ENCODE results near the gene CGAS.

DNA sequence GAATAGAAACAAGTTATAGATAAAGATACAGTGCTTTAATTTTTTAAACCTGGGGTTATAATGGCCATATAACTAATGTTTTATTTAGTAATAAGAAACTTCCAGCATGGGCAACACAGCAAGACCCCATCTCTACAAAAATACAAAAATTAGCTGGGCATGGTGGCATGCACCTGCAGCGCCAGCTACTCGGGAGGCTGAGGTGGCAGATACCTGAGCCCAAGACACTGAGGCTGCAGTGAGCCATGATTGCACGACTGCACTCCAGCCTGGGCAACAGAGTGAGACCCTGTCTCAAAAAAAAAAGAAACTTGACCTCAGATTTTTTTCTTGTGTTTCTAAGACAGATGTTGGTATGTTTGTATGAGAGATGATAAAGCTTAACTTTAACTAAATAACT is 45.8 kb upstream of the CGAS start:
- TF ChIP-seq POLR2AphosphoS5 (IDR thresholded peaks at IDR 0.05) (no peak), CTCF (IDR thresholded peaks at IDR 0.05) (no peak), POLR2A (IDR thresholded peaks at IDR 0.05) (no peak), EP300 (IDR thresholded peaks at IDR 0.05) (no peak)

All from gastroesophageal sphincter (tissue), 3 donors.